GM23338 (cell line): ENCODE results near the gene FKBP2.

ENCODE experiments used
- CREB1 ChIP-seq: fragments of 250-450 bp; sonication (Bioruptor Pico); IDR thresholded peaks from 2 replicates; pipeline ENCODE4 v1.5.0; 2020; ENCODE audit warnings: low read depth, mild to moderate bottlenecking, moderate library complexity
- CTCF ChIP-seq, 2 experiments: fragments of 200-600 bp in 1 of 2; sonication (generic) in 1 of 2; conservative IDR thresholded peaks; 2 replicates each; pipeline versions ENCODE4 v1.5.1 to v1.6.1; 2016 to 2017; ENCODE audit warnings: antibody characterized with exemption in 2 of 2, low read depth in 2 of 2, mild to moderate bottlenecking in 2 of 2, moderate library complexity in 1 of 2
- EZH2 ChIP-seq: fragments of 200-600 bp; sonication (generic); IDR thresholded peaks from one replicate; pipeline ENCODE4 v1.8.0; 2017; ENCODE audit warnings: antibody characterized with exemption, mild to moderate bottlenecking, low read depth; ENCODE audit not compliant: unreplicated experiment
- EZH2phosphoT487 ChIP-seq: fragments of 200-600 bp; sonication (generic); IDR thresholded peaks from one replicate; pipeline ENCODE4 v1.8.1; 2018; ENCODE audit warnings: antibody characterized with exemption; ENCODE audit not compliant: unreplicated experiment
- JUNB ChIP-seq: IDR thresholded peaks from one replicate; pipeline ENCODE4 v1.6.1; 2016; ENCODE audit warnings: antibody characterized with exemption; ENCODE audit not compliant: unreplicated experiment
- POLR2AphosphoS5 ChIP-seq: IDR thresholded peaks from 2 replicates; pipeline ENCODE4 v1.6.1; 2016; ENCODE audit warnings: antibody characterized with exemption, low read depth
- REST ChIP-seq: IDR thresholded peaks from one replicate; pipeline ENCODE4 v1.6.1; 2018; ENCODE audit warnings: antibody characterized with exemption; ENCODE audit not compliant: unreplicated experiment
- ZNF114 ChIP-seq: fragments of 250-450 bp; sonication (Bioruptor Pico); IDR thresholded peaks from 2 replicates; pipeline ENCODE4 v1.5.0; 2020; ENCODE audit warnings: mild to moderate bottlenecking, moderate library complexity

GRCh38 chr11:64262271-64263002 lies 21.5 kb downstream of the FKBP2 start:
- TF ChIP-seq POLR2AphosphoS5 (no peak), CTCF (conservative IDR thresholded peaks at IDR 0.05; ENCODE audit: low read depth in 2 of 2) (no peak), ZNF114 (CRISPR knock-in tag) (no peak), JUNB (no peak), EZH2phosphoT487 (no peak), CREB1 (CRISPR knock-in tag) (no peak), EZH2 (no peak), REST (no peak)
